CD4-positive, alpha-beta T cell treated with Interleukin-6 for 4 hours (primary cell): Measurements from ENCODE around the gene CERS6.
A peak's percentile ranks its signal among the peaks of the same experiment; 100 is the strongest.

Experiments used
- DNase-seq: peaks from one replicate; pipeline ENCODE4 v3.0.0-alpha.2; 2020; ENCODE audit warnings: mixed read lengths

Gene CERS6

GRCh38 chr2:168536925-168537466 is 80.9 kb downstream of the CERS6 start:
- no peak for DNase-seq

GRCh38 chr2:168538133-168538532 is 82.1 kb downstream of the CERS6 start:
- no peak for DNase-seq

- no peak for DNase-seq
Observed at GRCh38 chr2:168538534-168538933, 82.5 kb downstream of the CERS6 start.

GRCh38 chr2:168539945-168540344 is 83.9 kb downstream of the CERS6 start:
- DNase-seq, result no peak

- no peak for DNase-seq
Observed at GRCh38 chr2:168541858-168542257, 85.8 kb downstream of the CERS6 start.

- no peak for DNase-seq
Observed at GRCh38 chr2:168543037-168543436, 87.0 kb downstream of the CERS6 start.

- DNase-seq, result no peak
Observed at GRCh38 chr2:168543935-168544334, 87.9 kb downstream of the CERS6 start.

- DNase-seq, result peak; percentile 5
Observed at GRCh38 chr2:168545439-168546082, 89.5 kb downstream of the CERS6 start.

- no peak for DNase-seq
Observed at GRCh38 chr2:168550670-168551069, 94.6 kb downstream of the CERS6 start.

- DNase-seq, result no peak
Observed at GRCh38 chr2:168552450-168552856, 96.4 kb downstream of the CERS6 start.

- no peak for DNase-seq
Observed at GRCh38 chr2:168555283-168555682, 99.2 kb downstream of the CERS6 start.

- DNase-seq, result no peak
Observed at GRCh38 chr2:168559187-168559586, 103.1 kb downstream of the CERS6 start.

GRCh38 chr2:168560817-168561499 is 104.9 kb downstream of the CERS6 start:
- no peak for DNase-seq

- no peak for DNase-seq
Observed at GRCh38 chr2:168561991-168562390, 105.9 kb downstream of the CERS6 start.

- DNase-seq, result no peak
Observed at GRCh38 chr2:168562971-168563370, 106.9 kb downstream of the CERS6 start.

GRCh38 chr2:168564641-168565040 is 108.6 kb downstream of the CERS6 start:
- no peak for DNase-seq

- DNase-seq, result no peak
Observed at GRCh38 chr2:168565112-168565511, 109.0 kb downstream of the CERS6 start.

GRCh38 chr2:168565512-168565911 is 109.4 kb downstream of the CERS6 start:
- no peak for DNase-seq

GRCh38 chr2:168566974-168567665 is 111.0 kb downstream of the CERS6 start:
- DNase-seq, result no peak

- no peak for DNase-seq
Observed at GRCh38 chr2:168567836-168568235, 111.8 kb downstream of the CERS6 start.

GRCh38 chr2:168568476-168569267 is 112.6 kb downstream of the CERS6 start:
- DNase-seq, result no peak

- no peak for DNase-seq
Observed at GRCh38 chr2:168571061-168571460, 115.0 kb downstream of the CERS6 start.
